GM21737 (cell line): Measurements from ENCODE around the gene FAM162B.
"Not testable (repeated sequence)": the region's sequence is repeated elsewhere in the genome, so short reads cannot be mapped to it uniquely, and the experiment has no call there.

ENCODE experiments used
- ATAC-seq: cut with Tn5 transposase; IDR thresholded peaks from one replicate; pipeline ENCODE4 v1.9.1; 2021; ENCODE audit warnings: mild to moderate bottlenecking, moderate library complexity; ENCODE audit not compliant: unreplicated experiment

Gene FAM162B

DNA sequence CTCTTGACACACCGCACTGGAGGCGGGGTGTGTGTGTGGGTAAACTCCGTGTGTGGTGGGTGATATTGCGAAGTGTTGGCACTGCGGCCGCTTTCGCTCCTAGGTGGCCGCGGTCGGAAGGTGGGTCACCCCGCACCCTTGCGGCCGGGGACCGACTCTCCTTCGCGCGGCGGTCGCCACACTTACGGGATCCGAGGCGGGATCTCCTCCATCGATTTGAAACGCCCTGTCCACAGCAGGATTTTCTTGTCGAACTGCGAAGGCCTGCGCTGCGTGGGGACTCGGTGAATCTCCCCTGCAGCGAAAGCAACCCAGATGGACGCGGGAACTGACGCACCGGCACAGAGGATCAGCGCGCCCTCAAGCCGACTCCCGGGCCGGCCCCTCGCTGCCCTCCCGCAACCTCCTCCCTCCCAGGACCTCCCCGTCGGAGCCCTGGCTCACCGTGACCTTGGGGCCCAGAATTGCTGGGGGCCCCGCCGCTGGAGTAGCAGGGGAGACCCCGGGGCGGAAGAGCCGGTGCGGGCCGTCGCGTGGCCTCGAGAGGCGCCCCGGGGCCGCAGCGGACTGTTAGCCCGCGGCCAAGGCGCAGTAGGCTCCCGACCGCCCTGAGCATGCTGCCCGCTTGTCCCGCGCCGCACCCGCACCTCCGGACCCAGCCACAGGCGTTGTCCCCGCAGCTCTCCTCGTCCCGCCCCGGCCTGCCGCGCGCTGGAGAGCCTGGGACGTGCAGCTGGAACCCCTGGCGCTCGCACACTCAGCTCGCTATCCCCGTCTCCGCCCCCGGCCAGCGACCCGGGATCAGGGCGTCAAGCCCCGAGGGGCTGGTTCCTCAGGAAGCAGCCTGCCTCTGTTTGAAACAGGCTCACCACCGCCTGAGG, at the start of gene FAM162B:
Gene FAM162B, minus strand, starts transcription at position 759 of the 881 bp plus-strand sequence. Its CDS starts 143 bp downstream, at position 616.
- ATAC-seq = no peak

DNA sequence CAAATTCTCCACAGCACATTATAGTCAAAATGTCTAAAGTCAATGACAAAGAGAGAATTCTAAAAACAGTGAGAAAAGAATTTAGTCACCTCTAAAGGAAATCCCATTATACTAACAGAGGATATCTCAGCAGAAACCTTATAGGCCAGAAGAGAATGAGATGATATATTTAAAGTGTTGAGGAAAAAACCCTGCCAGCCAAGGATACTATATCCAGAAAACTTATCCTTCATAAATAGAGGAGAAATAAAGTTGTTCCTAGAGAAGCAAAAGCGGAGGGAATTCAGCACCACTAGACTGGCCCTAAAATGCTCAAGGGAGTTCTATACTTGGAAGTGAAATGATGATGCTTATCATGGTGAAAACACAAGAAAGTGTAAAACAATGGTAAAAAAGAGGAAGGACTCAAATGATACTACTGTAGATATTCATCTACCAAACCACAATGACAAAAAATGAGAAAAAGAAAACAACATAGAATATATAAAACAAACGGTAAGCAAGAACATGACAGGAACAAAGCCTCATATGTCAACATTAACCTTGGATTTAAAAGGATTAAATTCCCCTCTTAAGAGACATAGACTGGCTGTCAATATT, 46.6 kb upstream of the FAM162B start:
- no peak for ATAC-seq

DNA sequence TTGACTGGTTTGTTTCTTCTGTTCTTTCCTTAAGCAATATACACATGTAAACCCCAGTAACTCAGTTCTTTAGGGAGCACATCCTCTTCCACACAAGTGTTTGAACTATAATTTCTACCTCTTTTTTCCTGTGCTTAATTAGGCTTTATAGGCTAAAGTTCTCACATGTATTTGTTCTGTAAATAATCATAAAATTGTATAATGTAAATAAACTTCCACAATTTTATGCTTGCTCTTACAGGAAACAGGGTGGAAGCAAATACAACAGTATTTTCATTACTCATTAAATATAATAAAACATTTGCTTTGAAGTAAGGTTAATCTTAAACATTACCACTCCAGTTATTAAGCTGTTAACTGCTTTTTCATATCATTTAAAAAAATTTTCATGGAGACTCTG, 36.5 kb upstream of the FAM162B start:
- no peak for ATAC-seq

DNA sequence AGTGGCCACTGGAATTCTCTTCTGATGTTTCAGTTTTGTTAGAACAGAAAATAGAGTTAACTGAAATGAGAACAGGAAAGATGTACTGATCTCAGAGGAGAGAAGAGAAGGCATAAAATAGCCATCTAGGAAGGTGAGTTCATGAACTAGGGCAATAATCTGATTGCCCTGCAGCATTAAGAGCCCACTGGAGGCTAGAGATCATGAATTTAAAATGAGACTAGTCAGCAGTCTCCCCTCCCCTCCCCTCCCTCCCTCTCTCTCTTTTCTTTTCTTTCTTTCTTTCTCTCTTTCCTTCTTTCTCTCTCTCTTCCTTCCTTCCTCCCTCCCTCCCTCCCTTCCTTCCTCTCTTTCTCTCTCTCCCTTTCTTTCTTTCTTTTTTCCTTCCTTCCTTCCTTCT, 34.4 kb upstream of the FAM162B start:
- no peak for ATAC-seq

DNA sequence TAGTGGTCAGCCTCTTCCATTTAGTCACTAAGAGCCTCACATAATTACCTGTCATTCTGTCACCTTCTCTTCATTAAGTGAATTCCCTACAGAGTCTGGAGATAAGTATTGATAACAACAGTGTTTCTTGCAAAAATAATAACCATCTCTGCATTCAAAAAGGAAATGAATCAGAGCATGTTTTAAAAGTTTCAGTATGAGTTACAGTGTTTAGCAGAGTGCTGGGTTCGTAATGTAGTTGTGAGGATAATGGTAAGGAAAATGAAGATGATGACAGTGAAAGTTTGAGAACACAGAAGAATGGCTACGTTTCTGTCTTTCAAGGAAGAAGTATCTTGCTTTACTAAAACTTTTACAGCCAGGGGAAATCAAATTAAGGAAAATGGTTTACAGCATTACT, 32.1 kb upstream of the FAM162B start:
- no peak for ATAC-seq

DNA sequence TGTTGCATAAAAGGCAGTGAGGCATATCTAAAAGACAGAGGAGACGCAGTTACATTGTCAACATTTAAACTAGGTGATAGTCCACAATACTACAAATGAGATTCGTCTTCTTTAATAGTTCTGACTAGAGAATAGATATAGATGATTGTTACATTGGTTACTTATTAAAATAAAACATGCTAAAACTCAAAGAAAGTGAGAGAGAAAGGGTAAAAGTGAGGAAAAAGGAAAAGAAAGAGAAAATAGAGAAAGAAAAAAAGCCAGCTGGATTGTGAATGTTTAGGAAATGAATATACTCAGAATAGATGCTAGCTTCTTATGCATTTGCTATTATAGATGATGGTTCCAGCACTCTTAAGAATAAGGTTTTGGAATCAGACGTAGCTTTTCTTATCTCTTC, 27.7 kb upstream of the FAM162B start:
- ATAC-seq = no peak

DNA sequence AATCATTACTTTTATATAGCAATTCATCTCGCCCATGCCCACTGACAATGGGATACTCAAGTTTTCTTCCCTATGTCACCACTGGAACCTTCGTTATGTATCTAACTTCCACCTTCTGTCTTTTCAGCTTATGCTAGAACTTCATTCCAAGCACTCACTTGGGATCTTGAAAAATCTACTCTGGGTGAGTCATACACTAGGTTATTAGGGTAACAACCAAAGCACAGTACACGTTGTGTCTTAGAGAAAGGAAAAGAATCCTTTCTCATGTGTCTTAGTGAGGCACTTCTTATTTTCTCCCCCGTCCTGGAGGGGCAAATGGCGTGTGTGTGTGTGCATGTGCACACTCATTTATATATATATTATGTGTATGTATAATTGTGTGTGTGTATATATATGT, 18.3 kb upstream of the FAM162B start:
- no peak for ATAC-seq

DNA sequence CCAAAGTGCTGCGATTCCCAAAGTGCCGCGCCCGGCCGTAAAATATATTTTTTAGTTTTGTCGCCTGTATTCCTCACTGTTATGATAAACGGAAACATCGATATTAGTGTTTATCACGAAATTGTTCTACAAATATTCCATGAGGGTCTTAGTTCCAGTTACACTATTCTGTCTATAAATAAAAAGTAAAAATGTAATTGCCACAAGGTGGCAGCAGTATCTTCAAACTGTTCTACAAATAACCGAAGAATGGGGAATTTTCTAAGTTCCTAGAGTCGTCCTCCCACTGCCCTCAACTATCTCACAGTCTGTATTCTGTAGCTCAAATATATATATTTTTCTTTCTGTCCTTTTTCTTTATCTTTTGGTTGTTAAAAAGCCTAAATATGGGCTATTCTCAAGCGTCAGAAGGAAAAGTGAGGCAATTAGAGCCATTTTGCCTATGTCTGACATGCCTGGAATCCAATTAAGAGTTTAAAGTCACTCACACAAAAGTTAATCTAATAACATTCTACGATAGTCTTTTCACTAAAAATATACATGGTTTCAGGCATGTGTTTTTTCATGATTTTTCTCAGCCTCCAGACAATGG, 14.2 kb upstream of the FAM162B start:
- no peak for ATAC-seq

DNA sequence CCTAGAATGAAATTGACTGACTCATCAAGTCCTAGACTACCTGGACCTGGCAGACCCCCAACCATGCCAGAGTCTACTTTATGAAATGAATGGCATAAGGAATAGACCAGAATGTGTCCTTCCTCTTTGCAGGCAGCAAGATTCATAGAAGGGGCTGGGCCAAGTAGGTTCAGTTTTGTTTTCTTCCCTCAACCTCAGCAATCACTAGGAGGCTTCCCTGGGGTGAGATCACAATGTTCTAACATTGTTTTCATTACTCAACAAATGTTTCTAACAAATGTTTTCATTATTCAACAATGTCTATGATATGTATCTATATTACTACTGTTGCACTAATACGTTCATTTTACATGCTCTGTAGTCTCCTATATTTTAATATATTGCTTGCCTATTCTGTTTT, 8.4 kb upstream of the FAM162B start:
- ATAC-seq = no peak

DNA sequence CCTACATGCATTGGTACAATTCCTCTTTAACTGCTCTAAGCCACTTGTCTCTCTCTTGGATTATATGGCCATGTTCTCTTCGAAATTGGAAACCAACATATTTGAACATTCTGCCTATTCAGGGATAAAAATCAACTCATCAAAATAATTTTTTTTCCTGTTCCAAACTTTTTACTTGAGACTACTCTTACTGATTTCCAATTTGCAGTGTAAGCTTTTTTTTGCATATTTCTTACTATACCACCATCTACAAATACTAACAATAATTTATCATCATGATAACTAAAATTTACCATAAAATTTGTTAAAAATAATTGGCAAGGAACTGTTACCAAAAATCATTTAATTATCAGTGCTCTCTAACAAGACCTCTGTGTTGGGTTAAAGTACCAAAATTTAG, 6.9 kb upstream of the FAM162B start:
- no peak for ATAC-seq

DNA sequence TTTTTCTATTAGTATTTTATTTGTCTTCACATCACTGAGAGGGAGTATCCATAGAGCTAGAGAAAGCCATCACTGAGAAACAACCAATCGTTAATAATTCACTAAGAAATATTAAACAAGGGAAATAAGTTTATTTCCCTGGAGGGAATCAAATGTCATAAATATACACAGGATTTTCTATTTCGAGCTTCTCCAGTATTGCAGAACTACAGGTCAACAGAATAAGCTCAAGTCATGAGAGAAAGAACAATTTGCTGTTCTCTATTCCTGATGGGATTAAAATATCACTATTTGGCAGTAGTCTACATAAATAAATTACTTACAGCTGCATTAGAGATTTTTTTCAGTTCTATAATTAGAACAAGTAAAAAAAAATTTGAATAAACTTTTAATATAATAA, 2.2 kb upstream of the FAM162B start:
- no peak for ATAC-seq

DNA sequence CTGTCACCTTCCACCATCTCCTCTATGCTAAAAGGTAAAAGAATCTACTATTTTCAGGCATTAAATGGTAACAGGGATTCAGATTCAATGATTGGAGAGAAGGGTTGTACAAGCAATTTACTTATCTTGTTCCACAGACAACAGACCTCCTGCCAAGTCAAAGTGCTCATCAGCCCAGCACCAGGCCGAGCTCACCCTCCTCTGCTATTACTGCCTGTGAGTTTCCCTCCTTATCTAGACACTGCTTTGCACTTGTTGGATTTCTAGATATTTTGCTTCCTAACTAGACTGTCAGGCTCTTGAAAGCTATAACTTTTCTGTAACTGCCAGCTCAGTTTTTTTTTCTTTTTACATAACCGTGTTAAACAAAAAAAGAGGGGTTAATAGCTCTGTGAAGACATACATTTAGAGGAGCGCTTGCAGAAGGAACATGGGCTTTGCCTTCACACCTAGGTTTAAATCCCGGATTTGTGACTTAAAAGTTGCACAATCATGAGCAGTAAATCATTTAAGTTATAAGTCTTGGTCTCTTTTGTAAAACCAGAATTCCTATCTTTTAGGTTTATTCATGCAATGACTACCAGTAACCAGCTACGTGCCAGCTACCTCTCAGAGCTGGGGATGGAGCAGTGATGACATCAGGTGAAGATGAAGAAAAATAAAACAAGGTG, 1.1 kb upstream of the FAM162B start:
- no peak for ATAC-seq

DNA sequence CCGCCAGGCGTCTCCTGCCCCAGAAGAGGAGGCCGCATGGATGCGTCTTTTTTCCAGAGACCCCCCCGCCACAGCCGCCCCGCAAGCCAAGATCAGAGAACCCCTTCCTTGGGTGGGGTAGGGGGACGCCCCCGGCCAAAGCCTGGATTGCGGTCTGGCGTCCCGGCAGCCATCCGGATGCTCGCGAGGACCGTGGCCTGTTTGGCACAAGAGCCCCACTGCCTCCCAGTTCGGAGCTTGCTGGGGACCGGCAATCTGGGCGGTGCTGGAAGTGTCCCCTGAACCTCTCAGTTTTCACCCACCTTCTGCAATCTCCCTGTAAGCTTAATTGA, 924 bp downstream of the FAM162B start:
- no peak for ATAC-seq

DNA sequence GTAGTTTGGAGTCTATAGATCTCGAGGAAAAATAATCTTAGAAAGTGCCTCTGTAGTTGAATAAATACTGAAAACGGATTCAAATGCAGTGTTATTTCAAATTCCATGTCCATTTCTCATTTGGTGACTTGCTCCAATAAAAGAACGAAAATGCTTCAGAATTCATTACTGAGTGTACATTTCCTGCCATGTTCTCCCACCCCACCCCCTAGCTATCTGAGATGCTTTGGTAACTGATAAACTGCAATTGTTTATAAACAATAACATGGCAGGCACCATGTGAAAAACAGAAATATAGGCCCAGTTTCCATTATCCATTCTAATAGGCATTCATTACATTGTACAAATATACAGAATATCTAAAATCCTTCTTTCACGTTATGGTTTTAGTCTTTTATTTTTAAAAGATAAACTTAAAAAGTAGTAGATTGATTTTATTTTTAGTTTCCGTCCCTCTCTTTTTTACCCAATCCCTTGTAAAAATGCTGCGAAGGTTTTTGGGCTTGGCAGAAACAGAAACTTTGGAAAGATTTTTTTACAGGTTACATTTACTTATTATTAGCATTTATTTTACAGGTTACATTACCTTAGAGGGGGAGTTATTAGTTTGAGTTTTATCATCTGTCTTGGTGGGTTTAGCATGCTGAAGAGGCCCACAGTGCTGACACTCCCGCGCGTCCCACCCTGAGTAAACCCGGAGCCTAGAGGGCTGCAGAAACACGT, 1.5 kb downstream of the FAM162B start:
- ATAC-seq = no peak

DNA sequence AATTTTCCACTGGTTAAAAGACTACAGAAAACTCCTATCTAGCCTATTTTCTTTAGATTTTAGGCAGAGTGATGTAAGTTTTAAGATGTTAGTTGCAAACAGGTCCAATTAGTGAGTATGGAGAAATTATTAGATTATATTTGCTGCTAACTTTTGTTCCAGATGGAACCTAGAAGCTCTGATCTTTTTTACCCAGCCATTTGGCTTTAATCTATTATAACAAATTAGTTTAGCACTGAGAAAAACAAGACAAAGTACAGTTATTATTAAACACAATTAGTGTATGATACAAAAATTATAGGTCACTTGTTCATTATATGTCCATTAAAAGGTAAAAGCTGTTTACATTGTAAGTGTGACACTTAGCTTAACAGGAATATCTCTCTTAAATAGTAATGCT, 2.5 kb downstream of the FAM162B start:
- ATAC-seq = no peak

DNA sequence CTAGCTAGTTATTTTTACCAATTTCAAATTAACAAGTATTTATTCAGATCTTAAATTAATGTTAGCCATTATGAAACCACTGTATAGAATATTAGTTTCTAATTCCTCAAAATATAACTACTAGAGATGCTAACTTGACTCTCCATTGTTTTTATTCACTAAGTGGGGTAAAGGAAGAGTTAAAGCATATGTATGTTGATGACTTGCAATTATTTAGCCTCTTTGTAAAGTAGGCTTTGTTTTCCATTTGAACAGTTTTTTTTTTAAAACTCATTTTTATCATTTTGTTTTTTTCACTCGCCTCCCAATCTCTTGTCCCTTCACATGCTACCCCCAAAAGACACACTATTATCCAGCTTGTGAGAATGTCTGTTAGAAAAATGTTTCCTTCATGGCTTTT, 3.3 kb downstream of the FAM162B start:
- ATAC-seq = no peak

DNA sequence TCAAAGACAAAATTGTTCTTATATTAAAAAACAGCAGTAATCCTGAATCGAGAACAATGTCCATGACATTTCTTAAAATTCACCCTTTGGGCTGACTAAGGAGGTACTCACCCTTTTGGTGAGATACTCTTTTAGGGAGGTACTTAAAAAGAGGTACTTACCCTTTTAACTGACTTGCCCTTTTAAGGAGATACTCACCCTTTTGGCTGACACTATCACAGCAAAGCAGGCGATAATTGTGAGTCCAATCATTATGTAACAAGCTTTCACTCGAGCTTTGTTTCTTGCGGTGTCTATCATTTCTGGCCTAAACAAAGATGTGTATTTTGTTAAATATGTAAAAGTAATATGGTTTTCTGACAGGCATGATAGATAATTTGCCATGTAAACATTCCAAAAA, 3.7 kb downstream of the FAM162B start:
- ATAC-seq = no peak

DNA sequence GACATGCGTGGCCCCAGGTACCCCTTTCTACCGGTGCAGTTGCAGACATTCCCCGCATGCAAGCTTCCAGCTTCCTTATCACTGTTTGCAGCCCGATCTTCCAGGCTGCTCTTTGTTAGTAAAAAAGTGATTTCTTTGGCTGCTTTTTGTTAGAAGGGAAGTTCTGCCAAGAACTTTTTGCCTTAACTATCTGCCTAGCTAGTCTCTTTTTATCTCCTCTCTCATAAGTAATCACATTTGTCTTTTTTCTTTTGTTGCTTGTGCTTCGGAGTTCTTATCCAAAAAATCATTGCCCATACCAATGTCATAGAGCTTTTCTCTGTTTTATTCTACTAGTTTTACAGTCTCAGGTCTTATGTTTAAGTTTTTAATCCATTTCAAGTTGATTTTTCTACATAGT, 20.3 kb downstream of the FAM162B start:
- ATAC-seq = no peak

DNA sequence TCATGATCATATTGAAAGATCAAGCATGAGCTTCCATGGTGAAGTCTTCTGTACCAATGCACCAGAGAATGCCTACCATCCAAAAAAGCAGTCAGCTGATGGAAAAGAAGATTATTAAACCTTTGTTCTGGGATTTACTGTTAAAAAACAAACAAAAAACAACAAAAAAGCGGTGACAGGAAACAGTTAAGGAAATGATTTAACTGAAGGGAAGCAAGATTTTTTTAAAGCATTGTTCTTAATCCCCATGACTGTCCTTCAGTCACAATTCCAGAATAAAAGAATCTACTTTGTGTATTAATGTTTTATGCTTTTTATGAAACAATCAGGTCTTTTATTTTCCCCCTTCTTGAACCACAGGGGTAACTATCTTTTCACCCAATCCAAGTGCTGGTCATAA, 23.9 kb downstream of the FAM162B start:
- ATAC-seq = no peak

DNA sequence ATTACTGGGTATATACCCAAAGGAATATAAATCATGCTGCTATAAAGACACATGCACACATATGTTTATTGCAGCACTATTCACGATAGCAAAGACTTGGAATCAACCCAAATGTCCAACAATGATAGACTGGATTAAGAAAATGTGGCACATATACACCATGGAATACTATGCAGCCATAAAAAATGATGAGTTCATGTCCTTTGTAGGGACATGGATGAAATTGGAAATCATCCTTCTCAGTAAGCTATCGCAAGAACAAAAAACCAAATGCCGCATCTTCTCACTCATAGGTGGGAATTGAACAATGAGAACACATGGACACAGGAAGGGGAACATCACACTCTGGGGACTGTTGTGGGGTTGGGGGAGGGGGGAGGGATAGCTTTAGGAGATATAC, 25.0 kb downstream of the FAM162B start:
- not testable (repeated sequence) for ATAC-seq

DNA sequence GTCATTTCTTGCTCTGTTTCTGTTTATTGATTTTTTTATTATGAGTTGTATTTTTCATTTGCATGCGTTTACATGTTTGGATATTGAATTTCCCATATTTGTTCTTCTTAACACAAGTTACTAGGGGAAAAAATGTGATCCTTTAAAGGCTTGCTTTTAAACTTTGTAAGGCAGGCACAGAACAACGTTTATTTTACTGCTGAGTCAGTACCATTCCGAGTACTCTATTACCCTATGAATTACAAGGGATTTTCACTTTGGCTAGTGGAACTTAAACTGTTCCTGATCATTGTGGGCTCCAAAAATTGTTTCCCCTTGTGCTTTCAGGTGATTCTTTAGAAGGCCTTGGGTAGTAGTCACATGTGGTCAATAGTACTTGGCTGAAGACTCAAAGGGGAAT, 28.5 kb downstream of the FAM162B start:
- ATAC-seq = no peak
